SK-N-SH treated with all-trans-retinoic acid at 6 μM for 48 hours (cell line): ENCODE results near the gene ECE1.

ENCODE experiments used
- ATAC-seq: fragments of 200-7000 bp; cut with Tn5 transposase; 3 replicates; pipeline ENCODE4 v1.9.1; 2020; ENCODE audit warnings: mild to moderate bottlenecking, moderate library complexity
- ARNTL ChIP-seq: fragments of 450-650 bp; formaldehyde crosslinking; IDR thresholded peaks from 2 replicates; pipeline ENCODE4 v1.5.0; 2020; ENCODE audit warnings: low read depth, mild to moderate bottlenecking, moderate library complexity, borderline replicate concordance
- CSDC2 ChIP-seq: fragments of 250-450 bp; sonication (Bioruptor Pico); IDR thresholded peaks from 2 replicates; pipeline ENCODE4 v1.5.0; 2020; ENCODE audit warnings: mild to moderate bottlenecking, moderate library complexity
- ESRRG ChIP-seq: fragments of 250-450 bp; sonication (Bioruptor Pico); IDR thresholded peaks from 2 replicates; pipeline ENCODE4 v1.6.1; 2021; ENCODE audit warnings: mild to moderate bottlenecking
- GLIS3 ChIP-seq: fragments of 250-450 bp; sonication (Bioruptor Pico); IDR thresholded peaks from 2 replicates; pipeline ENCODE4 v1.5.0; 2020; ENCODE audit warnings: mild to moderate bottlenecking, moderate library complexity
- ISL1 ChIP-seq: fragments of 250-450 bp; sonication (Bioruptor Pico); IDR thresholded peaks from 2 replicates; pipeline ENCODE4 v2.1.2; 2022; ENCODE audit warnings: mild to moderate bottlenecking, moderate library complexity
- OSR1 ChIP-seq: fragments of 250-450 bp; sonication (Bioruptor Pico); IDR thresholded peaks from 2 replicates; pipeline ENCODE4 v1.8.0; 2022; ENCODE audit warnings: moderate library complexity, mild to moderate bottlenecking, inconsistent platforms
- PPARA ChIP-seq: fragments of 250-450 bp; sonication (Bioruptor Pico); IDR thresholded peaks from 2 replicates; pipeline ENCODE4 v1.5.0; 2020; ENCODE audit warnings: mild to moderate bottlenecking, borderline replicate concordance
- SNAI2 ChIP-seq: fragments of 250-450 bp; sonication (Bioruptor Pico); IDR thresholded peaks from 2 replicates; pipeline ENCODE4 v1.5.0; 2020; ENCODE audit warnings: mild to moderate bottlenecking, moderate library complexity
- TCF4 ChIP-seq: fragments of 250-450 bp; sonication (Bioruptor Pico); IDR thresholded peaks from 2 replicates; pipeline ENCODE4 v1.8.0; 2021; ENCODE audit warnings: mild to moderate bottlenecking, moderate library complexity, borderline replicate concordance
- TOX ChIP-seq: fragments of 250-450 bp; sonication (Bioruptor Pico); IDR thresholded peaks from 2 replicates; pipeline ENCODE4 v1.8.0; 2021; ENCODE audit warnings: mild to moderate bottlenecking, moderate library complexity, borderline replicate concordance
- ZC3H10 ChIP-seq: fragments of 250-450 bp; sonication (Bioruptor Pico); IDR thresholded peaks from 2 replicates; pipeline ENCODE4 v1.5.1; 2021; ENCODE audit warnings: mild to moderate bottlenecking, moderate library complexity
- ZFP3 ChIP-seq: fragments of 250-450 bp; sonication (Bioruptor Pico); IDR thresholded peaks from 2 replicates; pipeline ENCODE4 v1.5.0; 2020; ENCODE audit warnings: mild to moderate bottlenecking, moderate library complexity
- ZFP30 ChIP-seq: fragments of 450-650 bp; formaldehyde crosslinking; IDR thresholded peaks from 2 replicates; pipeline ENCODE4 v1.5.0; 2022; ENCODE audit warnings: mild to moderate bottlenecking, moderate library complexity
- ZNF565 ChIP-seq: fragments of 450-650 bp; formaldehyde crosslinking; conservative IDR thresholded peaks from 2 replicates; pipeline ENCODE4 v1.5.0; 2020; ENCODE audit warnings: low read depth, mild to moderate bottlenecking, moderate library complexity
- ZNF70 ChIP-seq: fragments of 450-650 bp; formaldehyde crosslinking; IDR thresholded peaks from 2 replicates; pipeline ENCODE4 v1.5.0; 2020; ENCODE audit warnings: mild to moderate bottlenecking, moderate library complexity
- TF ChIP-seq, protein P1 (sequence below): fragments of 250-450 bp; sonication (Bioruptor Pico); IDR thresholded peaks from 2 replicates; pipeline ENCODE4 v1.5.1; 2021; ENCODE audit warnings: mild to moderate bottlenecking, moderate library complexity
- TF ChIP-seq, protein P2 (sequence below): fragments of 250-450 bp; sonication (Bioruptor Pico); IDR thresholded peaks from 2 replicates; pipeline ENCODE4 v1.8.0; 2021; ENCODE audit warnings: low read depth, mild to moderate bottlenecking, moderate library complexity, borderline replicate concordance
- TF ChIP-seq, protein P3 (sequence below): fragments of 250-450 bp; sonication (Bioruptor Pico); IDR thresholded peaks from 2 replicates; pipeline ENCODE4 v1.5.0; 2020; ENCODE audit warnings: mild to moderate bottlenecking, moderate library complexity
- TF ChIP-seq, protein P4 (sequence below): fragments of 250-450 bp; sonication (Bioruptor Pico); IDR thresholded peaks from 2 replicates; pipeline ENCODE4 v1.8.0; 2020; ENCODE audit warnings: mild to moderate bottlenecking, moderate library complexity, borderline replicate concordance
- TF ChIP-seq, protein P5 (sequence below): fragments of 250-450 bp; sonication (Bioruptor Pico); IDR thresholded peaks from 2 replicates; pipeline ENCODE4 v1.5.1; 2020; ENCODE audit warnings: low read depth, mild to moderate bottlenecking, moderate library complexity

The ECE1 gene

DNA sequence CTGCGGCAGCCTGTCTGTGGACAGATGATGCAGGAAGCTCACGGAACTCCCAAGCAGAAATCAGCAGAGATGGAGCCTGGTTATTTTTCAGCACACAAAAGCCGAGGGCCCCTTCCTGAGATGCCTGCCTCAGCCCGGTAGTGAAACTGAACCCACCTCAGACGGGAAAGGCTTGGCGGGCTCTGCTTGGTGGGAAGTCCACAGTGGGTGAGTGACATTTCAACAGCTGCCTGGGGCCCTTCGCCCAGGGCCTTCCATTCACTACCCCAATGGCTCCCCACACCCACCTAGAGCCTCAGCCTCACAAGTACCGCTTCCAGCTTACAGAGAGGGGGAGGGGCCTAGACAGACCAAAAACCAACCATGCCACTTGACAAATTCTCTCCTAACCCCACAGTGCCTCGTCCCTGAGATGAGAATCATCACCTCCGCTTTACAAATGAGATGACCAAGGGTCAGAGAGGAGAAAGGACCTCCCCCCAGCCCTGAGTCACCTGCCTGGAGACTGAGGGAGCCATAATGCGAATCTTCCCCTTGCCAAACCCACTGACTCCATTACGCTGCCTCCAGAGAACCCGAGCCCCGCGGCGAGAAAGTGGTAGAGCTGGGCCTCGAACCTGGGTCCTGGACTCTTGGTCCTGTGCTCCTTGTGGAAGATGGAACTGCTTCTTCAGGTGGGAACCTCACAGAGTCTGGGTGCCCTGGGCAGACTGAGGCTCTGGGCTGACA, 3.4 kb upstream of the ECE1 start (continued):
- TF ChIP-seq, protein P1, sequence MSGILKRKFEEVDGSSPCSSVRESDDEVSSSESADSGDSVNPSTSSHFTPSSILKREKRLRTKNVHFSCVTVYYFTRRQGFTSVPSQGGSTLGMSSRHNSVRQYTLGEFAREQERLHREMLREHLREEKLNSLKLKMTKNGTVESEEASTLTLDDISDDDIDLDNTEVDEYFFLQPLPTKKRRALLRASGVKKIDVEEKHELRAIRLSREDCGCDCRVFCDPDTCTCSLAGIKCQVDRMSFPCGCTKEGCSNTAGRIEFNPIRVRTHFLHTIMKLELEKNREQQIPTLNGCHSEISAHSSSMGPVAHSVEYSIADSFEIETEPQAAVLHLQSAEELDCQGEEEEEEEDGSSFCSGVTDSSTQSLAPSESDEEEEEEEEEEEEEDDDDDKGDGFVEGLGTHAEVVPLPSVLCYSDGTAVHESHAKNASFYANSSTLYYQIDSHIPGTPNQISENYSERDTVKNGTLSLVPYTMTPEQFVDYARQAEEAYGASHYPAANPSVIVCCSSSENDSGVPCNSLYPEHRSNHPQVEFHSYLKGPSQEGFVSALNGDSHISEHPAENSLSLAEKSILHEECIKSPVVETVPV (CRISPR knock-in tag): no peak
- TF ChIP-seq OSR1 (CRISPR knock-in tag): no peak
- TF ChIP-seq, protein P2, sequence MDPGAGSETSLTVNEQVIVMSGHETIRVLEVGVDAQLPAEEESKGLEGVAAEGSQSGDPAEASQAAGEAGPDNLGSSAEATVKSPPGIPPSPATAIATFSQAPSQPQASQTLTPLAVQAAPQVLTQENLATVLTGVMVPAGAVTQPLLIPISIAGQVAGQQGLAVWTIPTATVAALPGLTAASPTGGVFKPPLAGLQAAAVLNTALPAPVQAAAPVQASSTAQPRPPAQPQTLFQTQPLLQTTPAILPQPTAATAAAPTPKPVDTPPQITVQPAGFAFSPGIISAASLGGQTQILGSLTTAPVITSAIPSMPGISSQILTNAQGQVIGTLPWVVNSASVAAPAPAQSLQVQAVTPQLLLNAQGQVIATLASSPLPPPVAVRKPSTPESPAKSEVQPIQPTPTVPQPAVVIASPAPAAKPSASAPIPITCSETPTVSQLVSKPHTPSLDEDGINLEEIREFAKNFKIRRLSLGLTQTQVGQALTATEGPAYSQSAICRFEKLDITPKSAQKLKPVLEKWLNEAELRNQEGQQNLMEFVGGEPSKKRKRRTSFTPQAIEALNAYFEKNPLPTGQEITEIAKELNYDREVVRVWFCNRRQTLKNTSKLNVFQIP (CRISPR knock-in tag): no peak

DNA sequence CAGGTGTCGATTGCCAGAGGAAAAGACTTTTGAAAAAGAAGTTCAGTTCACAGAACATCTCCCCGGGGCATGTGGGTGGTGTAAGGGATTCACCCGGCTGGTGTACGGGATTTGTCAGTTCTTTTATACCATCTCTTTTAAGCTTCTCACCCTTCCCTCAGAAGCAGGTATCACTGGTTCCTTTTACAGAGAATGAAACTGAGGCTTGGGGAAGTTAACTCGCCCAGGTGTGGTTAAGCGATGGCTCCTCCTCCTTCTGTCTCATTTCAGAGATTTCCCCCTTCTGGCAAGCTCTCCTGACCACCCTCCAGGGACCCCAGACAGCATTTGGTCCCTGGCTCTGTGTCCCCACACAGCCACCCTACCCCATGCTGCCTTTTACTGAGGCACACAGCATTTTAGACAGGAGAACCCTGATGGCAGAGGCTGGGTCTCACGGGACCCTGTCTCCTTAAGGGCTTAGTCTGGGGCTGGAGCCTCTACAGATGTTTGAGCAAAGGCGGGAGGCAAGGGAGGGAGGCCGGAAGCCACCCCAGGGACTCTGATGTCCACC, 2.8 kb upstream of the ECE1 start:
- ATAC-seq: no peak
- TF ChIP-seq ARNTL (no peak), TOX (CRISPR knock-in tag) (no peak), ZFP30 (CRISPR knock-in tag) (no peak), TCF4 (CRISPR knock-in tag) (no peak), ZNF565 (CRISPR knock-in tag) (no peak), SNAI2 (no peak), ZFP3 (no peak), OSR1 (CRISPR knock-in tag) (no peak), PPARA (no peak), GLIS3 (CRISPR knock-in tag) (no peak)
- TF ChIP-seq, protein P3, sequence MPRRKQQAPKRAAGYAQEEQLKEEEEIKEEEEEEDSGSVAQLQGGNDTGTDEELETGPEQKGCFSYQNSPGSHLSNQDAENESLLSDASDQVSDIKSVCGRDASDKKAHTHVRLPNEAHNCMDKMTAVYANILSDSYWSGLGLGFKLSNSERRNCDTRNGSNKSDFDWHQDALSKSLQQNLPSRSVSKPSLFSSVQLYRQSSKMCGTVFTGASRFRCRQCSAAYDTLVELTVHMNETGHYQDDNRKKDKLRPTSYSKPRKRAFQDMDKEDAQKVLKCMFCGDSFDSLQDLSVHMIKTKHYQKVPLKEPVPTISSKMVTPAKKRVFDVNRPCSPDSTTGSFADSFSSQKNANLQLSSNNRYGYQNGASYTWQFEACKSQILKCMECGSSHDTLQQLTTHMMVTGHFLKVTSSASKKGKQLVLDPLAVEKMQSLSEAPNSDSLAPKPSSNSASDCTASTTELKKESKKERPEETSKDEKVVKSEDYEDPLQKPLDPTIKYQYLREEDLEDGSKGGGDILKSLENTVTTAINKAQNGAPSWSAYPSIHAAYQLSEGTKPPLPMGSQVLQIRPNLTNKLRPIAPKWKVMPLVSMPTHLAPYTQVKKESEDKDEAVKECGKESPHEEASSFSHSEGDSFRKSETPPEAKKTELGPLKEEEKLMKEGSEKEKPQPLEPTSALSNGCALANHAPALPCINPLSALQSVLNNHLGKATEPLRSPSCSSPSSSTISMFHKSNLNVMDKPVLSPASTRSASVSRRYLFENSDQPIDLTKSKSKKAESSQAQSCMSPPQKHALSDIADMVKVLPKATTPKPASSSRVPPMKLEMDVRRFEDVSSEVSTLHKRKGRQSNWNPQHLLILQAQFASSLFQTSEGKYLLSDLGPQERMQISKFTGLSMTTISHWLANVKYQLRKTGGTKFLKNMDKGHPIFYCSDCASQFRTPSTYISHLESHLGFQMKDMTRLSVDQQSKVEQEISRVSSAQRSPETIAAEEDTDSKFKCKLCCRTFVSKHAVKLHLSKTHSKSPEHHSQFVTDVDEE: no peak
- TF ChIP-seq, protein P2 (CRISPR knock-in tag): no peak
- TF ChIP-seq, protein P4, sequence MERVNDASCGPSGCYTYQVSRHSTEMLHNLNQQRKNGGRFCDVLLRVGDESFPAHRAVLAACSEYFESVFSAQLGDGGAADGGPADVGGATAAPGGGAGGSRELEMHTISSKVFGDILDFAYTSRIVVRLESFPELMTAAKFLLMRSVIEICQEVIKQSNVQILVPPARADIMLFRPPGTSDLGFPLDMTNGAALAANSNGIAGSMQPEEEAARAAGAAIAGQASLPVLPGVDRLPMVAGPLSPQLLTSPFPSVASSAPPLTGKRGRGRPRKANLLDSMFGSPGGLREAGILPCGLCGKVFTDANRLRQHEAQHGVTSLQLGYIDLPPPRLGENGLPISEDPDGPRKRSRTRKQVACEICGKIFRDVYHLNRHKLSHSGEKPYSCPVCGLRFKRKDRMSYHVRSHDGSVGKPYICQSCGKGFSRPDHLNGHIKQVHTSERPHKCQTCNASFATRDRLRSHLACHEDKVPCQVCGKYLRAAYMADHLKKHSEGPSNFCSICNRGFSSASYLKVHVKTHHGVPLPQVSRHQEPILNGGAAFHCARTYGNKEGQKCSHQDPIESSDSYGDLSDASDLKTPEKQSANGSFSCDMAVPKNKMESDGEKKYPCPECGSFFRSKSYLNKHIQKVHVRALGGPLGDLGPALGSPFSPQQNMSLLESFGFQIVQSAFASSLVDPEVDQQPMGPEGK (CRISPR knock-in tag): no peak
- TF ChIP-seq, protein P5, sequence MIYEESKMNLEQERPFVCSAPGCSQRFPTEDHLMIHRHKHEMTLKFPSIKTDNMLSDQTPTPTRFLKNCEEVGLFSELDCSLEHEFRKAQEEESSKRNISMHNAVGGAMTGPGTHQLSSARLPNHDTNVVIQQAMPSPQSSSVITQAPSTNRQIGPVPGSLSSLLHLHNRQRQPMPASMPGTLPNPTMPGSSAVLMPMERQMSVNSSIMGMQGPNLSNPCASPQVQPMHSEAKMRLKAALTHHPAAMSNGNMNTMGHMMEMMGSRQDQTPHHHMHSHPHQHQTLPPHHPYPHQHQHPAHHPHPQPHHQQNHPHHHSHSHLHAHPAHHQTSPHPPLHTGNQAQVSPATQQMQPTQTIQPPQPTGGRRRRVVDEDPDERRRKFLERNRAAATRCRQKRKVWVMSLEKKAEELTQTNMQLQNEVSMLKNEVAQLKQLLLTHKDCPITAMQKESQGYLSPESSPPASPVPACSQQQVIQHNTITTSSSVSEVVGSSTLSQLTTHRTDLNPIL (CRISPR knock-in tag): no peak

DNA sequence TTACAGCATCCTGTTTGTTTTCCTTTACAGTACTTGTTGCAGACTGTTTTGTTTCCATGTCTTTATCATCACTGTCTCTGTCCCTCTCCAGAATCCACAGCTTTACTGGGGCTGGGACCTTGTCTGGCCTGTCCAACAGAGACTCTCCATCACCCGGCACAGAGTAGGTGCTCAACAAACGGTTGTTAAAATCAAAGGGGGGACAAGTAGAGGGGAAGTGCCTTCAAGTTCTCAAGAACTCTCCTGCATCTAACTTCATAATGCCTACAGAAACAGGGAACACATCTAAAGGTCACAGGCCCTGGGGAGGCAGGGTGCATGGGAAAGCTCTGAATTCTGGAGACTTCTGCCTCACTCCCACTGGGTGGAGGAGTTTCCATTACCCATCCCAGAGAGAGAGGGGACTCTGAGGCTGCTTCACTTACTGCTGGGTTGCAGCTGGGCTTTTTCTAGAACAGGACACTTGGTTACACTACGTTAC, 2.3 kb upstream of the ECE1 start:
- ATAC-seq: no peak
- TF ChIP-seq ZC3H10 (CRISPR knock-in tag) (no peak), PPARA (no peak), CSDC2 (CRISPR knock-in tag) (no peak), ISL1 (CRISPR knock-in tag) (no peak), GLIS3 (CRISPR knock-in tag) (no peak), ESRRG (no peak), TOX (CRISPR knock-in tag) (no peak), ZNF565 (CRISPR knock-in tag) (no peak), ZNF70 (CRISPR knock-in tag) (no peak), ZFP30 (CRISPR knock-in tag) (no peak)
- TF ChIP-seq, protein P2 (CRISPR knock-in tag): no peak
- TF ChIP-seq, protein P5 (CRISPR knock-in tag): no peak
- TF ChIP-seq, protein P1 (CRISPR knock-in tag): no peak
